Activated naive CD4-positive, alpha-beta T cell treated with anti-CD3 and anti-CD28 coated beads, Interleukin-2, amount 50 U/mL, for 72 hours (primary cell): Measurements from ENCODE around the gene DENND10. TPM values are rescaled to one million over a fixed set of nuclear protein-coding genes. Genes with fewer than 3 reads are reported as not detected.
A peak's percentile ranks its signal among the peaks of the same experiment; 100 is the strongest.
"Not testable (repeated sequence)": the region's sequence is repeated elsewhere in the genome, so short reads cannot be mapped to it uniquely, and the experiment has no call there.

Experiments used
- ATAC-seq, 2 donors: fragments of 150-1000 bp; cut with Tn5 transposase; 2 replicates each; pipeline ENCODE4 v1.10.0; 2021; ENCODE audit warnings: mild to moderate bottlenecking in 2 of 2, moderate library complexity in 2 of 2
- DNase-seq, 2 donors: peaks; one replicate each; pipeline ENCODE4 v3.0.0; 2021 to 2022; ENCODE audit warnings: low spot score in 2 of 2
- H3K27ac Mint-ChIP-seq, 2 donors: one replicate each; pipeline ENCODE4 v1.8.0; 2022; ENCODE audit warnings: mild to moderate bottlenecking in 2 of 2, mixed read lengths in 2 of 2
- H3K36me3 Mint-ChIP-seq, 2 donors: one replicate each; pipeline ENCODE4 v1.8.0; 2022; ENCODE audit warnings: mixed read lengths in 2 of 2
- H3K9me3 Mint-ChIP-seq, 2 donors: one replicate each; pipeline ENCODE4 v1.8.0; 2022; ENCODE audit warnings: mixed read lengths in 2 of 2
- total RNA-seq, 2 donors: library from RNA; stranded (reverse); gene quantifications; one replicate each; pipeline ENCODE4 v1.2.3, GENCODE V29; 2022

The DENND10 gene
- total RNA-seq, 2 donors from 2014 or later = 10.3 to 23.0 TPM

GRCh38 chr10:119139464-119140067, 35.7 kb downstream of the DENND10 start:
- H3K36me3 Mint-ChIP-seq = peaks cover 0 to 5% of the 10 kb centered on the region in 2 donors
- H3K27ac Mint-ChIP-seq = peak overlapping the region; percentile 18 to 24
- H3K9me3 Mint-ChIP-seq = no peaks in the 10 kb centered on the region
- peak in 1 of 2 donors; percentile 44 for DNase-seq
- ATAC-seq = peak; percentile 73 to 75

GRCh38 chr10:119140603-119141245, 36.8 kb downstream of the DENND10 start:
- ATAC-seq (no peak), DNase-seq (no peak)
- no peak overlapping the region for H3K27ac Mint-ChIP-seq
- H3K9me3 Mint-ChIP-seq = no peaks in the 10 kb centered on the region
- no peaks in the 10 kb centered on the region for H3K36me3 Mint-ChIP-seq

DNA sequence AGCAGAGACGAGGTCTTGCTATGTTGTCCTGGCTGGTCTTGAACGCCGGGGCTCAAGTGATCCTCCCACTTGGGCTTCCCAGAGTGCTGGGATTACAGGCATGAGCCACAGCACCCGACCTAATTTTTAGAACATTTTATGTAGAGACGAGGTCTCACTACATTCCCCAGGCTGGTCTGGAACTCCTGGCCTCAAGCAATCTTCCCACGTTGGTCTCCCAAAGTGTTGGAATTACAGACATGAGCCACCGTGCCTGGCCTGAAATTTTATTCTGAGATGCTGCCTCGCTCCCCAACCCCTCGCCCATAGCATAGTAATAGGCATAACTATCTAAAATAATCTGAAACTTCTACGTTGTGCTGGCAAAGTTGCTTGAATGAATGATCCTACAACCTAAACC, 39.7 kb downstream of the DENND10 start:
- no peaks in the 10 kb centered on the region for H3K36me3 Mint-ChIP-seq
- DNase-seq (no peak), ATAC-seq (no peak)
- H3K27ac Mint-ChIP-seq = no peak overlapping the region
- no peaks in the 10 kb centered on the region for H3K9me3 Mint-ChIP-seq

DNA sequence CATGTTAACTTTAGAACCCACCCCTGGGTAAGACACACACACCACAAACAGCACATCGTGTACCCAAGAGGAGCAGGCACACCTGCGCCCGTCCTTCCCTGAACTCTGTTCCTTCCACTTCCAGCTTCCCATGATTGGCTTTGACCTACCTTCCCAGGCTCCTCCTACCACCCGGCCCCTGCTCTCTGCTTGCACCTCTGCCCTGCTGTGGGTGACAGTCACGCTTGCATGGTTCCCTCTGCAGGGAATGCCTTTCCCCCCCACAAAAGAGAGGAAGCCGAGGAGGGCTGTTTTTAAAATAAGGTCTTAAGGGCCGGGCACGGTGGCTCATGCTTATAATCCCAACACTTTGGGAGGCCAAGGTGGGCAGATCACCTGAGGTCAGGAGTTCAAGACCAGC, 45.2 kb downstream of the DENND10 start:
- Mint-ChIP-seq H3K27ac (no peak overlapping the region), H3K9me3 (no peaks in the 10 kb centered on the region), H3K36me3 (peaks cover 9 to 13% of the 10 kb centered on the region in 2 donors)
- no peak for DNase-seq
- ATAC-seq = no peak

- ATAC-seq = no peak
- peak in 1 of 2 donors; percentile 33 for DNase-seq
- H3K9me3 Mint-ChIP-seq = no peaks in the 10 kb centered on the region
- no peak overlapping the region for H3K27ac Mint-ChIP-seq
- peaks cover 13 to 15% of the 10 kb centered on the region in 2 donors for H3K36me3 Mint-ChIP-seq
Observed at GRCh38 chr10:119149729-119150128, 45.8 kb downstream of the DENND10 start.

- not testable (repeated sequence) for H3K9me3 Mint-ChIP-seq, ATAC-seq
- H3K36me3 Mint-ChIP-seq = peaks cover 20 to 24% of the 10 kb centered on the region in 2 donors
Observed at GRCh38 chr10:119151601-119152000, 47.7 kb downstream of the DENND10 start.

DNA sequence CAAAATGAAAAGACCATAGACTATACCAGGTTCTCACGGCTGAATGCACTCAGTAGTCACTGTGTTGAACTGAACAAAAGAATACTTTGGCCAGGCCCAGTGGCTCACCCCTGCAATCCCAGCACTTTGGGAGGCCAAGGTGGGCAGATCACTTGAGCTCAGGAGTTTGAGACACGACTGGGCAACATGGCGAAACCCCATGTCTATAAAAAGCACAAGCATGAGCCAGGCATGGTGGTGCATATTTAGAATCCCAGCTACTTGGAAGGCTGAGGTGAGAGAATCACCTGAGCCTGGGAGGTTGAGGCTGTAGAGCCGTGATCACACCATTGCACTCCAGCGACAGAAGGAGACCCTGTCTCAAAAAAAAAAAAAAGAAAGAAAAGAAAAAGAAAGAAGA, 49.1 kb downstream of the DENND10 start:
- ATAC-seq = no peak
- Mint-ChIP-seq H3K9me3 (no peaks in the 10 kb centered on the region), H3K27ac (no peak overlapping the region), H3K36me3 (peaks cover 28 to 30% of the 10 kb centered on the region in 2 donors)
- DNase-seq = no peak

More at GRCh38 chr10:119151601-119152000, 47.7 kb downstream of the DENND10 start:
- H3K27ac Mint-ChIP-seq, DNase-seq: not testable (repeated sequence)

GRCh38 chr10:119153661-119154060, 49.7 kb downstream of the DENND10 start:
- peaks cover 30 to 33% of the 10 kb centered on the region in 2 donors for H3K36me3 Mint-ChIP-seq
- ATAC-seq = no peak
- no peak for DNase-seq
- H3K9me3 Mint-ChIP-seq = no peaks in the 10 kb centered on the region
- peak overlapping the region in 1 of 2 donors; percentile 22 for H3K27ac Mint-ChIP-seq

DNA sequence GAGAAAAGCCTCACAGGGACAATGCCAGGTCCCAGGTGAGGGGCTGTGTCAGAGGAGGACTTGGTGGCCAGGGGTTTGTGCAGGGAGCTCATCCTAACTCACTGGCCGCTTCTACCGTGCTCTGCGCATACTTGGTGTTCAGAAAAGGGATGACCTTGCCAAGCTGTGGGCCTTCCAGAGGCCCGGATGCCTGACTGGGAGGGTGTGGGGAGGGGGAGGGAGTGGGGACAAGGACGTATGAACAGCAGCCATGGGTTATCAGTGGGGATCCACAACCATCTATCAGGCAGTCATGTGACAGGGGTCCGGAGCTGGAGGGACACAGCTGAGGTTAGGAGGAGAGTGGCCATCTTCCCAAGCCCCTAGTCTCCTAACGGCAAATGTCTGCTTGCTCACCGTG, 55.4 kb downstream of the DENND10 start:
- no peaks in the 10 kb centered on the region for H3K9me3 Mint-ChIP-seq
- peak in 1 of 2 donors; percentile 48 for DNase-seq
- H3K27ac Mint-ChIP-seq = no peak overlapping the region
- no peak for ATAC-seq
- peaks cover 19 to 20% of the 10 kb centered on the region in 2 donors for H3K36me3 Mint-ChIP-seq

DNA sequence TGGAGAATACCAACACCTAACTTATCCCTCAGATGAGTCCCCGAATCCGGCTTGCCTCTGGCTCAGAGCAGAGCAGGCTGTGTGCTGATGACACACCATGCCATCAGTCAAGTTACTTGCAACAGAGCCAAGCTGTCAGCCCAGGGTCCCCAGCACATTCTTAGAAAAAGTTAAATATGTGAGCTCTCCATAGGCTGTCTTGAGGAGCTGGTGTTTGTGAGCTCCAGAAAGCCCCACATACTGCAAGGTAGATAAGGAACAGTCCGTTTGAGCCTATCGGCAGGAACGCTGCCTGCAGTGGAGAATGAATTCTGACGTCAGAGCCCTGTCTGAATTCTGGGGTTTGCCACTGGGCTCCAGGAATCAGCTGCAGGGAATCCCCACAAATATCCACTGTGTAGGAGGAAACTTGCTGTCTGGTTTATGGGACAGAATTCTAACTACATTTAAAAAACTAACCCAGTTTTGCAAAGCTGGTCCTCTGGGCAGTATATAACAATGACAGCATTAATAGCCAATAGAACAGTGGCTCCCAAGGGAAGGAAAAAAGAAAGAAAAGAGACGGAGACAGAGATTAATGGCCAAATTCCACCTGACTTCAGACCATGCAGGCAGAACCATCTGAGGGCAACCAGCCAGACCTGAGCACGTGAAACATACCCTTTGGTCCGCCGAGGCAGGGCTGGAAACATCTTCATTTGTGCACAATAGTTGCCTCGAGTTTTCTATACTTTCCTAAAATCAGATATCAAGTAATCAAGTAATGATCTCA, 58.0 kb downstream of the DENND10 start:
- H3K9me3 Mint-ChIP-seq = no peaks in the 10 kb centered on the region
- no peak overlapping the region for H3K27ac Mint-ChIP-seq
- ATAC-seq (no peak), DNase-seq (no peak)
- peaks cover 8 to 14% of the 10 kb centered on the region in 2 donors for H3K36me3 Mint-ChIP-seq

DNA sequence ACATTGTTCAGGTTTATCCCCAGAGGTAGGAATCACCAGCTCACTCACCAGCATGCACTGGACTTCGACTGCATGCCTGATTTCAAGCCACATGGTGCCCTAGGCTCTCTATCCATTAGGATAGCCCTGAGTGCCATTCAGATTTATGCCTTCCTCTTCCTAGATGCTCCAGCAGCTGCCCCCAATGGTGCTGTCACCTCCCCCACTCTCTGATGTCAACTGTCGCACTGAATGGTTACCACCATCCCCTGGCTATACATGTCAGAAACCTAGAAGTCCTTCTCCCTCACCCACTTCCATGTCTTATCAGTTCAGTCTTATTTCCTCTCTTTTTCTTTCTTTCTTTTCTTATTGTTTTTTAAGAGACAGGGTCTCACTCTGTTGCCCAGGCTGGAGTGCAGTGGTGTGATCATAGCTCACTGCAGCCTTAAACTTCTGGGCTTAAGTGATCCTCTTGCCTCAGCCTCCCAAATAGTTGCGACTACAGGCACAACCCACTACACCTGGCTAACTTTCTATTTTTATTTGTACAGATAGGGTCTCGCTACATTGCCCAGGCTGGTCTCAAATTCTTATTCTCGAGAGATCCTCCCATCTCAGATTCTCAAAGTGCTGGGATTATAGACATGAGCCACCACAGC, 58.7 kb downstream of the DENND10 start:
- DNase-seq = no peak
- no peak for ATAC-seq
- H3K27ac Mint-ChIP-seq = peak overlapping the region in 1 of 2 donors; percentile 75
- no peaks in the 10 kb centered on the region for H3K9me3 Mint-ChIP-seq
- peaks cover 7 to 13% of the 10 kb centered on the region in 2 donors for H3K36me3 Mint-ChIP-seq

GRCh38 chr10:119165171-119166117, 61.5 kb downstream of the DENND10 start, which contains the start of gene SFXN4:
TSS of gene SFXN4 (minus strand) at chr10:119165714. CDS start at chr10:119165647, 67 bp downstream.
- Mint-ChIP-seq H3K27ac (peak within 1 kb of the TSS; percentile 90 to 92), H3K36me3 (peaks cover 6 to 12% of the 10 kb centered on the region in 2 donors), H3K9me3 (no peaks in the 10 kb centered on the region)
- DNase-seq (peak; percentile 84 to 86), ATAC-seq (peak; percentile 92 to 95)

DNA sequence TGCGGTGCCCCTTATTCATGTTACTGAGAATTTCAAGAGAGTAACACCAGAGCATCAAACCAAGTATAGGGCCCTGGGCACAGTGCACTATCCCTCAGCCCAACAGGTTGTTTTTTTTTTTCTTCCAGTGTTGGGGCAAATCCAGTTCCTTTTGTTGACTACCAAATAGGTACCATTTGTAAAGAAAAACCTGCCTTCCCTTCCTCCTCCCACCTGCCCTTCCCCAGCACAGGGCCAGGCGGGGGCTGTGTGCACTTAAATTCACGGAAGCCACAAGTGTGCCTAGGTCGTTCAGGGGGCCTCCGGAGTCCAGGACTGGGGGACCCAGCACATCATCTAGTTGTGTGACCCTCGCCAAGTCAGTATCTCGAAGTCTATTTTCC, 62.2 kb downstream of the DENND10 start:
- Mint-ChIP-seq H3K36me3 (peaks cover 6 to 12% of the 10 kb centered on the region in 2 donors), H3K27ac (peak overlapping the region; percentile 90 to 91)
- DNase-seq = no peak

GRCh38 chr10:119166564-119166963, 62.7 kb downstream of the DENND10 start:
- H3K9me3 Mint-ChIP-seq = no peaks in the 10 kb centered on the region
- H3K27ac Mint-ChIP-seq = peak overlapping the region; percentile 90 to 91
- ATAC-seq (no peak), DNase-seq (no peak)
- peaks cover 6 to 13% of the 10 kb centered on the region in 2 donors for H3K36me3 Mint-ChIP-seq

More for the DNA sequence above, 62.2 kb downstream of the DENND10 start:
- ATAC-seq = peak in 1 of 2 donors; percentile 18
- H3K9me3 Mint-ChIP-seq = no peaks in the 10 kb centered on the region

- H3K27ac Mint-ChIP-seq = peak overlapping the region; percentile 1 to 90
- no peaks in the 10 kb centered on the region for H3K9me3 Mint-ChIP-seq
- DNase-seq (no peak), ATAC-seq (no peak)
- H3K36me3 Mint-ChIP-seq = peaks cover 6 to 18% of the 10 kb centered on the region in 2 donors
Observed at GRCh38 chr10:119167041-119167440, 63.1 kb downstream of the DENND10 start.

GRCh38 chr10:119174109-119174508, 70.2 kb downstream of the DENND10 start:
- DNase-seq (no peak), ATAC-seq (no peak)
- Mint-ChIP-seq H3K36me3 (peaks cover 19 to 44% of the 10 kb centered on the region in 2 donors), H3K27ac (no peak overlapping the region), H3K9me3 (no peaks in the 10 kb centered on the region)
